H9 (cell line): Measurements from ENCODE around the gene NEXMIF. TPM values are rescaled to one million over a fixed set of nuclear protein-coding genes. Genes with fewer than 3 reads are reported as not detected.

Experiments
- DNase-seq: peaks from one replicate; pipeline ENCODE4 v3.0.0-alpha.2; 2017
- H2AFZ ChIP-seq: one replicate; pipeline ENCODE4 v1.6.1; 2013; ENCODE audit warnings: mild to moderate bottlenecking, low read length, control low read depth, moderate library complexity
- H2AK5ac ChIP-seq: 2 replicates; pipeline ENCODE4 v1.6.1; 2013; ENCODE audit warnings: low read length, control low read depth, mixed read lengths; ENCODE audit not compliant: insufficient read length
- H2BK120ac ChIP-seq: one replicate; pipeline ENCODE4 v1.6.1; 2013; ENCODE audit warnings: low read depth, mild to moderate bottlenecking, low read length, control low read depth, inconsistent platforms; ENCODE audit not compliant: poor library complexity, severe bottlenecking
- H2BK12ac ChIP-seq: 2 replicates; pipeline ENCODE4 v1.6.1; 2013; ENCODE audit warnings: low read length, control low read depth, mixed read lengths, low read depth; ENCODE audit not compliant: insufficient read length
- H2BK15ac ChIP-seq: 2 replicates; pipeline ENCODE4 v1.6.1; 2013; ENCODE audit warnings: low read depth, low read length, control low read depth
- H2BK20ac ChIP-seq: one replicate; pipeline ENCODE4 v1.6.1; 2013; ENCODE audit warnings: low read depth, mild to moderate bottlenecking, low read length, control low read depth, inconsistent platforms; ENCODE audit not compliant: poor library complexity, severe bottlenecking
- H2BK5ac ChIP-seq: 2 replicates; pipeline ENCODE4 v1.6.1; 2013; ENCODE audit warnings: low read length, control low read depth, mixed read lengths; ENCODE audit not compliant: insufficient read length
- H3K14ac ChIP-seq: 2 replicates; pipeline ENCODE4 v1.6.1; 2013; ENCODE audit warnings: low read length, control low read depth; ENCODE audit not compliant: insufficient read depth
- H3K18ac ChIP-seq: 2 replicates; pipeline ENCODE4 v1.6.1; 2013; ENCODE audit warnings: low read depth, mild to moderate bottlenecking, mixed read lengths, low read length, control low read depth; ENCODE audit not compliant: insufficient read length
- H3K23ac ChIP-seq: 2 replicates; pipeline ENCODE4 v1.6.1; 2013; ENCODE audit warnings: low read length, control low read depth, mixed read lengths, low read depth; ENCODE audit not compliant: insufficient read length
- H3K23me2 ChIP-seq: 2 replicates; pipeline ENCODE4 v1.6.1; 2013; ENCODE audit warnings: low read depth, mild to moderate bottlenecking, mixed read lengths, low read length, control low read depth; ENCODE audit not compliant: insufficient read length, poor library complexity, severe bottlenecking
- H3K27ac ChIP-seq: 2 replicates; pipeline ENCODE4 v1.5.1; 2013; ENCODE audit warnings: low read length, control low read depth, mixed read lengths, low read depth; ENCODE audit not compliant: insufficient read length
- H3K27me3 ChIP-seq: 2 replicates; pipeline ENCODE4 v1.6.1; 2013; ENCODE audit warnings: low read length, control low read depth, inconsistent platforms; ENCODE audit not compliant: insufficient read depth
- H3K4ac ChIP-seq: 2 replicates; pipeline ENCODE4 v1.6.1; 2013; ENCODE audit warnings: low read depth, mild to moderate bottlenecking, control low read depth, inconsistent platforms, low read length, moderate library complexity
- H3K4me1 ChIP-seq: 2 replicates; pipeline ENCODE4 v1.6.1; 2013; ENCODE audit warnings: low read length, control low read depth, inconsistent platforms; ENCODE audit not compliant: insufficient read depth
- H3K4me2 ChIP-seq: 2 replicates; pipeline ENCODE4 v1.6.1; 2013; ENCODE audit warnings: low read length, control low read depth, mixed read lengths; ENCODE audit not compliant: insufficient read length, insufficient read depth
- H3K56ac ChIP-seq: 2 replicates; pipeline ENCODE4 v1.6.1; 2013; ENCODE audit warnings: low read depth, mild to moderate bottlenecking, mixed read lengths, low read length, control low read depth; ENCODE audit not compliant: insufficient read length
- H3K79me1 ChIP-seq: 2 replicates; pipeline ENCODE4 v1.6.1; 2013; ENCODE audit warnings: low read depth, mild to moderate bottlenecking, moderate library complexity, low read length, control low read depth, inconsistent platforms; ENCODE audit not compliant: insufficient read depth, poor library complexity, severe bottlenecking
- H3K79me2 ChIP-seq: 2 replicates; pipeline ENCODE4 v1.6.1; 2013; ENCODE audit warnings: low read length, control low read depth, inconsistent platforms; ENCODE audit not compliant: insufficient read depth
- H3K9ac ChIP-seq: 2 replicates; pipeline ENCODE4 v1.6.1; 2013; ENCODE audit warnings: low read length, control low read depth, mixed read lengths; ENCODE audit not compliant: insufficient read length; ENCODE audit errors: extremely low read depth
- H3K9me3 ChIP-seq: one replicate; pipeline ENCODE4 v1.6.1; 2013; ENCODE audit warnings: low read depth, low read length, inconsistent platforms; ENCODE audit not compliant: control insufficient read depth
- H3T11ph ChIP-seq: one replicate; pipeline ENCODE4 v1.6.1; 2013; ENCODE audit warnings: mild to moderate bottlenecking, low read length, control low read depth, inconsistent platforms
- H4K20me1 ChIP-seq: one replicate; pipeline ENCODE4 v1.6.1; 2013; ENCODE audit not compliant: control insufficient read depth, insufficient read length, insufficient read depth
- H4K5ac ChIP-seq: 2 replicates; pipeline ENCODE4 v1.6.1; 2013; ENCODE audit warnings: low read depth, mild to moderate bottlenecking, mixed read lengths, low read length, control low read depth; ENCODE audit not compliant: insufficient read length
- H4K8ac ChIP-seq: replicated peaks from 2 replicates; pipeline ENCODE4 v1.6.1; 2013; ENCODE audit warnings: low read length, control low read depth, mixed read lengths, low read depth; ENCODE audit not compliant: insufficient read length
- H4K91ac ChIP-seq: 2 replicates; pipeline ENCODE4 v1.6.1; 2013; ENCODE audit warnings: low read depth, mild to moderate bottlenecking, moderate library complexity, mixed read lengths, low read length, control low read depth; ENCODE audit not compliant: insufficient read length
- H3K27ac Mint-ChIP-seq, 3 experiments: 2 replicates in 2 of 3; 3 replicates in 1 of 3; pipeline ENCODE4 v1.8.0; 2020 to 2021; ENCODE audit warnings: mixed read lengths in 3 of 3, mild to moderate bottlenecking in 1 of 3, moderate library complexity in 1 of 3
- H3K27me3 Mint-ChIP-seq: 2 replicates; pipeline ENCODE4 v1.8.0; 2021; ENCODE audit warnings: low read depth, mild to moderate bottlenecking, moderate library complexity, mixed read lengths
- H3K36me3 Mint-ChIP-seq, 3 experiments: 2 replicates in 2 of 3; 3 replicates in 1 of 3; pipeline ENCODE4 v1.8.0; 2020 to 2021; ENCODE audit warnings: low read depth in 3 of 3, mixed read lengths in 3 of 3; ENCODE audit not compliant: insufficient read depth in 1 of 3
- H3K4me1 Mint-ChIP-seq, 2 experiments: 2 replicates each; pipeline ENCODE4 v1.8.0; 2020; ENCODE audit warnings: mixed read lengths in 2 of 2
- H3K4me3 Mint-ChIP-seq, 2 experiments: 2 replicates in 1 of 2; 3 replicates in 1 of 2; pipeline ENCODE4 v1.8.0; 2020 to 2021; ENCODE audit warnings: mild to moderate bottlenecking in 2 of 2, mixed read lengths in 2 of 2, moderate library complexity in 1 of 2
- H3K9me3 Mint-ChIP-seq, 2 experiments: 2 replicates in 1 of 2; 3 replicates in 1 of 2; pipeline ENCODE4 v1.8.0; 2020; ENCODE audit warnings: mild to moderate bottlenecking in 2 of 2, mixed read lengths in 2 of 2, moderate library complexity in 1 of 2
- WGBS: extraction: QIAGEN DNeasy Blood & Tissue Kit; methylation state at CpG from one replicate; pipeline ENCODE4 v1.1.7; 2013; ENCODE audit warnings: missing lambda C conversion rate, low lambda C conversion rate, mixed read lengths; ENCODE audit not compliant: insufficient read length; ENCODE audit errors: extremely low coverage; 5-methylcytosine and 5-hydroxymethylcytosine counted together
- total RNA-seq: library from RNA; stranded (reverse); gene quantifications from 2 replicates; pipeline ENCODE4 v1.2.1, GENCODE V29; 2021
- TF ChIP-seq, protein P1 (sequence below): fragments of 200-600 bp; sonication (generic); conservative IDR thresholded peaks from 3 replicates; pipeline ENCODE4 v1.8.0; 2021; ENCODE audit warnings: antibody characterized with exemption, mild to moderate bottlenecking

The NEXMIF gene
- total RNA-seq, 1 experiment from 2014 or later = 0.22 TPM

DNA sequence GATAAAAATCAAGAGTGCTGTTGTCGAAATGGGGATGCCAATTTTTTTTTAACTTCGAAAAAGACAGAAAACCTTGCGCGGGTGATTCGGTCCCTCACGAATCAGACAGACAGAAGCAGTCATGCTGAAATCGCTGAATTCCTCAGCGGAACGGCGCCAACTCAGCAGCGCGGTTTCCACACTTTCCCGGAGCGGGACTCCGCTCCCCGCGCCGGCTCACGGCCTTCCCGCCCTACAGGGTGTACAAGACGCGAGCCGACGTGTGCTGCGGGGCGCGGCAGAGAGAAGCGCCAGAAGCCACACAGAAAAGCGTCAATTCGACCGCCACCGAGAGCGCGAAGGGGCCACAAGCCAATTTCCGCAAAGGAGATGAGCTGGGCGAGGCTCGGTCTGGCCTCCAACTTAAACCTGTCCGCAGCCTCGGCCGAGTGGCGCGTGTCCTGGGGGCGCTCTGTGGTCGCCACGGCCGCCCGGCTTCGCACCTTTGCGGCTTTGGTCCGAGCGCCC, 1.3 kb downstream of the NEXMIF start:
- DNase-seq = no peak
- Histone ChIP-seq H2AK5ac (no peak overlapping the region), H3K27ac (no peak overlapping the region), H3K4me2 (peak overlapping the region; percentile 78), H3K23ac (no peak overlapping the region), H2BK12ac (no peak overlapping the region), H3K9me3 (peaks cover 30% of the 10 kb centered on the region), H3K23me2 (peaks cover 14% of the 10 kb centered on the region), H4K5ac (no peak overlapping the region), H3K27me3 (peaks cover 5% of the 10 kb centered on the region), H3K4me1 (no peaks in the 10 kb centered on the region), H3K79me2 (no peaks in the 10 kb centered on the region), H4K20me1 (no peaks in the 10 kb centered on the region), H3K4ac (no peak overlapping the region), H2BK5ac (no peak overlapping the region), H3K9ac (no peak overlapping the region), H2AFZ (no peak overlapping the region), H3T11ph (no peak overlapping the region), H2BK15ac (no peak overlapping the region), H3K18ac (no peak overlapping the region), H3K79me1 (no peaks in the 10 kb centered on the region), H4K91ac (no peak overlapping the region), H2BK120ac (no peak overlapping the region), H2BK20ac (no peak overlapping the region), H4K8ac (no peak overlapping the region), H3K56ac (no peak overlapping the region), H3K14ac (no peak overlapping the region)
- WGBS = no CpG with 5 or more reads among the region's 51 CpGs
- Mint-ChIP-seq H3K4me3 (peak overlapping the region; percentile 66 to 86), H3K27me3 (peaks cover 54% of the 10 kb centered on the region), H3K4me1 (peaks cover 0 to 2% of the 10 kb centered on the region in 2 experiments; a peak in 1 of 4 replicates), H3K27ac (no peak overlapping the region), H3K9me3 (peaks cover 57 to 65% of the 10 kb centered on the region in 2 experiments), H3K36me3 (peaks cover 0 to 5% (median 0%) of the 10 kb centered on the region in 3 experiments; a peak in 5 of 7 replicates)
- TF ChIP-seq, protein P1, sequence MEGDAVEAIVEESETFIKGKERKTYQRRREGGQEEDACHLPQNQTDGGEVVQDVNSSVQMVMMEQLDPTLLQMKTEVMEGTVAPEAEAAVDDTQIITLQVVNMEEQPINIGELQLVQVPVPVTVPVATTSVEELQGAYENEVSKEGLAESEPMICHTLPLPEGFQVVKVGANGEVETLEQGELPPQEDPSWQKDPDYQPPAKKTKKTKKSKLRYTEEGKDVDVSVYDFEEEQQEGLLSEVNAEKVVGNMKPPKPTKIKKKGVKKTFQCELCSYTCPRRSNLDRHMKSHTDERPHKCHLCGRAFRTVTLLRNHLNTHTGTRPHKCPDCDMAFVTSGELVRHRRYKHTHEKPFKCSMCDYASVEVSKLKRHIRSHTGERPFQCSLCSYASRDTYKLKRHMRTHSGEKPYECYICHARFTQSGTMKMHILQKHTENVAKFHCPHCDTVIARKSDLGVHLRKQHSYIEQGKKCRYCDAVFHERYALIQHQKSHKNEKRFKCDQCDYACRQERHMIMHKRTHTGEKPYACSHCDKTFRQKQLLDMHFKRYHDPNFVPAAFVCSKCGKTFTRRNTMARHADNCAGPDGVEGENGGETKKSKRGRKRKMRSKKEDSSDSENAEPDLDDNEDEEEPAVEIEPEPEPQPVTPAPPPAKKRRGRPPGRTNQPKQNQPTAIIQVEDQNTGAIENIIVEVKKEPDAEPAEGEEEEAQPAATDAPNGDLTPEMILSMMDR = no peak
